OCI-LY1 (cell line): ENCODE data around the gene LPCAT1.

ENCODE experiments used
- H2AFZ ChIP-seq: fragments of 200-600 bp; sonication (generic), shearing (Covaris generic); 2 replicates; pipeline ENCODE4 v1.6.0; 2014; ENCODE audit warnings: antibody characterized with exemption, mild to moderate bottlenecking, low read length
- H3F3A ChIP-seq: fragments of 200-600 bp; sonication (generic), shearing (Covaris generic); 2 replicates; pipeline ENCODE4 v1.6.0; 2014; ENCODE audit warnings: mild to moderate bottlenecking, antibody characterized with exemption, low read length, moderate library complexity; ENCODE audit not compliant: insufficient read depth
- H3K27ac ChIP-seq: fragments of 200-600 bp; sonication (generic); 2 replicates; pipeline ENCODE4 v1.5.1; 2014; ENCODE audit warnings: low read length, mixed run types, mild to moderate bottlenecking, low read depth; ENCODE audit not compliant: poor library complexity, severe bottlenecking
- H3K27me3 ChIP-seq: fragments of 200-600 bp; sonication (generic); 2 replicates; pipeline ENCODE4 v1.6.0; 2014; ENCODE audit warnings: antibody characterized with exemption, mild to moderate bottlenecking, low read length, moderate library complexity; ENCODE audit not compliant: insufficient read depth
- H3K36me3 ChIP-seq: fragments of 200-600 bp; sonication (generic); 2 replicates; pipeline ENCODE4 v1.6.1; 2014; ENCODE audit warnings: mild to moderate bottlenecking, antibody characterized with exemption, low read length, moderate library complexity, mixed read lengths; ENCODE audit not compliant: insufficient read depth
- H3K4me1 ChIP-seq: fragments of 200-600 bp; sonication (generic); 2 replicates; pipeline ENCODE4 v1.5.1; 2014; ENCODE audit warnings: mild to moderate bottlenecking, low read length, moderate library complexity; ENCODE audit not compliant: insufficient read depth, severe bottlenecking
- H3K4me2 ChIP-seq: fragments of 200-600 bp; sonication (generic), shearing (Covaris generic); 2 replicates; pipeline ENCODE4 v1.6.1; 2014; ENCODE audit warnings: low read length
- H3K4me3 ChIP-seq: fragments of 200-600 bp; sonication (generic); 2 replicates; pipeline ENCODE4 v1.5.1; 2014; ENCODE audit warnings: low read length, low read depth, mild to moderate bottlenecking, mixed read lengths; ENCODE audit not compliant: poor library complexity, severe bottlenecking
- H3K79me2 ChIP-seq: fragments of 200-600 bp; shearing (Covaris generic); 2 replicates; pipeline ENCODE4 v1.6.1; 2016; ENCODE audit warnings: mixed run types, low read length, mixed read lengths; ENCODE audit not compliant: insufficient read depth
- H3K9ac ChIP-seq: fragments of 200-600 bp; sonication (generic), shearing (Covaris generic); 2 replicates; pipeline ENCODE4 v1.6.1; 2014; ENCODE audit warnings: mild to moderate bottlenecking, low read length, mixed read lengths
- H3K9me2 ChIP-seq: fragments of 200-600 bp; sonication (generic), shearing (Covaris generic); 2 replicates; pipeline ENCODE4 v1.6.1; 2014; ENCODE audit warnings: low read depth, mild to moderate bottlenecking, low read length, mixed read lengths
- H3K9me3 ChIP-seq: fragments of 200-600 bp; shearing (Covaris generic); 2 replicates; pipeline ENCODE4 v1.6.1; 2014; ENCODE audit warnings: low read length, mixed read lengths
- H4K20me1 ChIP-seq: fragments of 200-600 bp; sonication (generic), shearing (Covaris generic); 2 replicates; pipeline ENCODE4 v1.6.0; 2016; ENCODE audit warnings: mild to moderate bottlenecking, low read length; ENCODE audit not compliant: insufficient read depth
- EZH2 ChIP-seq: fragments of 200-600 bp; sonication (generic), shearing (Covaris generic); IDR thresholded peaks from 2 replicates; pipeline ENCODE4 v1.8.0; 2017; ENCODE audit warnings: borderline replicate concordance, mixed run types, mild to moderate bottlenecking, antibody characterized with exemption, low read length, moderate library complexity, mixed read lengths
- TF ChIP-seq, protein P1 (sequence below): fragments of 200-600 bp; sonication (generic), shearing (Covaris generic); IDR thresholded peaks from 2 replicates; pipeline ENCODE4 v1.5.1; 2017; ENCODE audit warnings: mild to moderate bottlenecking, antibody characterized with exemption, low read length, moderate library complexity, mixed read lengths

Gene LPCAT1

DNA sequence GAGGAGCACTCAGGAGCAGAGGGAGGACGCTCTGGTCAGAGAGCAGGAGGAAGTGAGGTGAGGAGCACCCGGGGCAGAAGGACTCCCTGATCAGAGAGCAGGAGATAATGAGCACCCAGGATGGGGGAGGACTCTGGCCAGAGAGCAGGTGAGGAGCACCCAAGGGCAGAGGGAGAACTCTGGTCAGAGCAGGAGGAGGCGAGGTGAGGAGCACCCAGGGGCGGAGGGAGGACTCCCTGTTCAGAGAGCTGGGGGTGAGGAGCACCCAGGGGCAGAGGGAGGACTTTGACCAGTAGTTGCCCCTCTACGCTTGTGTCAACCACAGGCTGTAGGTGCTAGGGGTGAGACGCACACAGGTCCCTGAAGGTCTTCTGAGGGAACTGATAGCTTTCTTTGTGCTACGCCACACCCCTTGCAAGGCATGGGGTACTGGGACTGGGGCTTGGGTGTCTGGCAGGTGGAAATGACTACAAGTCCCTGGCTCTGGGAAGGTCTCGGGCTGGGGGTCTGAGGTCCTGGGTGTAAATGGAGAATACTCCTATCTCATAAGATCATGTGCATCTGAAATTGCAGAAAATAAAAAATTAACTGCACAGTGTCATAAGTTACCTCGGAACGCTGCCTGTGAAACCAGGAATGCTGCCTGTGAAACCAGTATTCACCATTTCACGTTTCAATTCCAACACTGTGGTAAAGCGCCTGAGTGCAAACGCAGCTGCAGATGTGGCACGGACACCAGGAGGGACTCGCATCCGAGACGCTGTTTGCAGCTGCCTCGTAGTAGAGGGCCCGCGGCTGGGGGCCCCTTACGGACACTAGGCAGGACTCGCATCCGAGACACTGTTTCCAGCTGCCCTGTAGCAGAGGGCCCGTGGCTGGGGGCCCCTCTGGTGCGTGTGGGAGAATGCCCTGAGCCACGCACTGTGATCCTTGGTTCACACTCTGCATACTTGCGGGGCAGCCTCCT, 51.5 kb downstream of the LPCAT1 start:
- no peaks in the 10 kb centered on the region for H4K20me1 ChIP-seq
- H3K9ac ChIP-seq: no peak overlapping the region
- no peak overlapping the region for H2AFZ ChIP-seq
- no peaks in the 10 kb centered on the region for H3K27me3 ChIP-seq
- H3K36me3 ChIP-seq: peaks cover 18% of the 10 kb centered on the region
- no peak overlapping the region for H3K4me3 ChIP-seq
- no peak overlapping the region for H3K4me2 ChIP-seq
- H3K4me1 ChIP-seq: no peaks in the 10 kb centered on the region
- H3K79me2 ChIP-seq: no peaks in the 10 kb centered on the region
- no peaks in the 10 kb centered on the region for H3K9me2 ChIP-seq
- H3K9me3 ChIP-seq: no peaks in the 10 kb centered on the region
- no peak overlapping the region for H3K27ac ChIP-seq
- TF ChIP-seq EZH2: no peak
- TF ChIP-seq, protein P1, sequence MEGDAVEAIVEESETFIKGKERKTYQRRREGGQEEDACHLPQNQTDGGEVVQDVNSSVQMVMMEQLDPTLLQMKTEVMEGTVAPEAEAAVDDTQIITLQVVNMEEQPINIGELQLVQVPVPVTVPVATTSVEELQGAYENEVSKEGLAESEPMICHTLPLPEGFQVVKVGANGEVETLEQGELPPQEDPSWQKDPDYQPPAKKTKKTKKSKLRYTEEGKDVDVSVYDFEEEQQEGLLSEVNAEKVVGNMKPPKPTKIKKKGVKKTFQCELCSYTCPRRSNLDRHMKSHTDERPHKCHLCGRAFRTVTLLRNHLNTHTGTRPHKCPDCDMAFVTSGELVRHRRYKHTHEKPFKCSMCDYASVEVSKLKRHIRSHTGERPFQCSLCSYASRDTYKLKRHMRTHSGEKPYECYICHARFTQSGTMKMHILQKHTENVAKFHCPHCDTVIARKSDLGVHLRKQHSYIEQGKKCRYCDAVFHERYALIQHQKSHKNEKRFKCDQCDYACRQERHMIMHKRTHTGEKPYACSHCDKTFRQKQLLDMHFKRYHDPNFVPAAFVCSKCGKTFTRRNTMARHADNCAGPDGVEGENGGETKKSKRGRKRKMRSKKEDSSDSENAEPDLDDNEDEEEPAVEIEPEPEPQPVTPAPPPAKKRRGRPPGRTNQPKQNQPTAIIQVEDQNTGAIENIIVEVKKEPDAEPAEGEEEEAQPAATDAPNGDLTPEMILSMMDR: no peak
- no peaks in the 10 kb centered on the region for H3F3A ChIP-seq

DNA sequence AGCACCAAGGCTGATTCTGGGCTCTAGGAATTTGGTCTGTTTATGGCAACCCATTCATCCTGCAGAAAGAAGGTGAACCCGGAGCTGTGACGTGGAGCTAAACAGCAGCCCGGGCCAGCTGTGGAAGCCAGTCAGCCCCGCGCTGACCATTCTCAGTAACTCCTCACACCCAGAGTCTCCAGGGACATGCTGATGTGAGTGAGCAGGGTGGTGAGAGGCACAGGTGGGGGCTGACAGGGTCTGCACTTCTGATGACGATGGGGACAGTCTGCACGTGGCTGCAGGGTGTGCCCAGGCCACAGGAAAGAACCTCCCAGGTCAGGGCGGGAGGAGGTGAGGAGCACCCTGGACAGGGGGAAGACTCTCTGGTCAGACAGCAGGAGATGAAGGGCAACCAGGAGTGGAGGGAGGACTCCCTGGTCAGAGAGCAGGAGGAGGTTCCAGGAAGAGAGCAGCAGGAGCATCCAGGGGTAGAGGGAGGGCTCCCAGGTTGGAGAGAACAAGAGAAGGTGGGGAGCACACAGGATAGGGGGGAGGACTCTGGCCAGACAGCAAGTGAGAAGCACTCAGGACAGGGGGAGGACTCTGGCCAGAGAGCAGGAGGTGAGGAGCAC, 52.4 kb downstream of the LPCAT1 start:
- Histone ChIP-seq H3K4me3 (no peak overlapping the region), H3K9me2 (no peaks in the 10 kb centered on the region), H3K4me2 (no peak overlapping the region), H3K9me3 (no peaks in the 10 kb centered on the region), H3K79me2 (no peaks in the 10 kb centered on the region), H3F3A (no peaks in the 10 kb centered on the region), H2AFZ (no peak overlapping the region), H3K4me1 (no peaks in the 10 kb centered on the region), H3K27me3 (no peaks in the 10 kb centered on the region), H3K27ac (no peak overlapping the region), H3K36me3 (peaks cover 9% of the 10 kb centered on the region), H3K9ac (no peak overlapping the region), H4K20me1 (no peaks in the 10 kb centered on the region)
- TF ChIP-seq, protein P1: no peak

DNA sequence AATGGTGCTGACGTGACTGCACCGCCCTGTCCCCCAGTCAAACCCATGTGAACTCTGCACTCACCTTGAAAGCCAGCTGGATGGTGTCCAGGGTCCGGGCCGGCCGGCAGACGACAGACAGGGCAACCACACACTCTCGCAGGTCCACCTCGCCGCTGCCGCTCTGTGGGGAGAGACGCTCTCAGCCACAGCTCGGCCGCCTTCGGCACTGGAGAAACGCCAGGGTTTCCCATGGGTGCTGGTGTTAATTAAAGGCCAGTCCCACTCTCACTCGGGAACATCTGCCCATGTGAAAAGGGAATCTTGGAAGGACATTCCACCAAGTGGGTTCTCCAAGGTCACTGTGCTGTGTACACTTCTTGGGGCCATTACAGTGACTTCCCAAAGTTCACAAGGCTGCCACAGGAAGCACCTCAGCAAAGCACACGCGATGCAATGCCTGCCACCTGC, 53.0 kb downstream of the LPCAT1 start:
- no peak overlapping the region for H3K4me3 ChIP-seq
- no peaks in the 10 kb centered on the region for H4K20me1 ChIP-seq
- H3K27me3 ChIP-seq: no peaks in the 10 kb centered on the region
- no peak overlapping the region for H3K27ac ChIP-seq
- H3K9ac ChIP-seq: no peak overlapping the region
- H3K36me3 ChIP-seq: peaks cover 9% of the 10 kb centered on the region
- H3K79me2 ChIP-seq: no peaks in the 10 kb centered on the region
- no peak overlapping the region for H3K4me2 ChIP-seq
- no peaks in the 10 kb centered on the region for H3K4me1 ChIP-seq
- TF ChIP-seq, protein P1: no peak
- no peak for TF ChIP-seq EZH2
- no peaks in the 10 kb centered on the region for H3K9me3 ChIP-seq
- H3K9me2 ChIP-seq: no peaks in the 10 kb centered on the region
- H3F3A ChIP-seq: no peaks in the 10 kb centered on the region
- no peak overlapping the region for H2AFZ ChIP-seq
